ENCODE measurements around the gene EPHB2.
A peak's percentile ranks its signal among the peaks of the same experiment; 100 is the strongest.

EPHB2 gene

DNA sequence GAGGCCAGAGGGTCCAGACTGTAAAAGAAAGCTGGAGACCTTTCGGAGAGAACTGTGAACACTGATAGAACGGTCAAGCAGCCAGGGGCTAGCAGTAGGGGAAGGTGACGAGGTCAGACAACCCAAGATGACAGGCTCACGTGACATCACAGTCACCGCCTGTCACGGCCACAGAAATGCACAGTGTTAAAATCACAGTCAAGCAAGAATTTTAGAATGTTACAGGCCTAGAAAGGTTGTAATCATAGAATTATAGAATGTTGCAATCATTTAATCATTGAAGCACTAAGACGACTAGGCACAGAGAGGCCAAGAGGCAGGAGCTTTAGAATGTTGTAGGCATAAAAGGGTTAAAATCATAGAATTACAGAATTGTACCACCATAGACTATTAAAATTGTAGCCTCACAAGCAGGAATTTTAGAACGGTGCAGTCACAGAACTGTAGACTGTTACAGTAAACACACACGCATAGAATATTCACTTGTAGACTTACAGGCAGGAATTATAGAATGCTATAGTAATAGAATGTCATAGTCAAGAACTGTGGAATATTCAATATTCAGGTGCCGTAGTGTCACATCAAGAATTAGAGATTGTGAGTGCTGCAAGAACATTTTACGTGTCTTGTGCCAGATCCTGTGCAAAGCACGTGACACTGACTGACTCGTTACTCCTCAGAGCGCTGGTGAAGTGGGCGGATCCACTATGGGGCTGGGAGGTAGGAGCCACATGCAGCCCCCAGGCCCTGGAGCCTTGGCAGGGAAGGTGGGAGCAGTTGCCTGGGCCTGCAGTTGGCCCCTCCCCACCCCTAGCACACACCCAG, 118.1 kb downstream of the EPHB2 start:
- Histone ChIP-seq H2BK15ac (ENCODE audit: low read length) (peak overlapping the region; percentile 69), H2AFZ (ENCODE audit: low read length) (no peak overlapping the region), H3K14ac (ENCODE audit: low read length) (no peak overlapping the region), H3K23ac (ENCODE audit: low read depth, low read length, poor library complexity) (peak overlapping the region; percentile 8), H3K4ac (ENCODE audit: low read length) (peak overlapping the region; percentile 81), H2BK120ac (ENCODE audit: low read depth, low read length) (no peak overlapping the region), H3K4me3 (ENCODE audit: low read length in 2 of 2) (no peak overlapping the region), H2BK5ac (ENCODE audit: low read length) (no peak overlapping the region), H3K9ac (ENCODE audit: low read depth, low read length, poor library complexity) (no peak overlapping the region), H3K27ac (replicated peaks; ENCODE audit: low read length) (no peak overlapping the region), H3K9me3 (replicated peaks in 1 of 2; ENCODE audit: control insufficient read depth in 2 of 2, insufficient read depth in 1 of 2, low read depth in 1 of 2, low read length in 2 of 2) (no peaks in the 10 kb centered on the region), H3K4me2 (ENCODE audit: insufficient read depth, low read length, poor library complexity, severe bottlenecking) (no peak overlapping the region), H4K91ac (ENCODE audit: low read depth, low read length, poor library complexity) (no peak overlapping the region), H4K8ac (ENCODE audit: low read depth, low read length) (no peak overlapping the region), H3K18ac (ENCODE audit: low read length) (peak overlapping the region; percentile 82), H3K36me3 (replicated peaks in 1 of 2; ENCODE audit: control insufficient read depth in 2 of 2, insufficient read depth in 2 of 2, low read length in 2 of 2) (no peaks in the 10 kb centered on the region), H2BK12ac (ENCODE audit: low read length) (no peak overlapping the region), H3K27me3 (ENCODE audit: control insufficient read depth in 3 of 3, insufficient read depth in 3 of 3, low read depth in 1 of 3, low read length in 3 of 3) (peaks cover 0 to 1% (median 0%) of the 10 kb centered on the region in 3 experiments), H2AK5ac (ENCODE audit: low read depth, low read length) (peak overlapping the region; percentile 29), H3K4me1 (ENCODE audit: control insufficient read depth in 2 of 2, insufficient read depth in 1 of 2, low read depth in 1 of 2, low read length in 2 of 2) (peaks cover 17 to 46% of the 10 kb centered on the region in 2 donors), H3K79me1 (ENCODE audit: low read depth, low read length) (no peaks in the 10 kb centered on the region)
- no peak for DNase-seq (ENCODE audit: low spot score)
- WGBS, 2 donors (ENCODE audit: extremely low coverage in 2 of 2, insufficient read length in 2 of 2, insufficient replicate concordance in 1 of 2): no CpG with 5 or more reads among the region's 15 CpGs

GRCh38 chr1:22829309-22829989, 118.8 kb downstream of the EPHB2 start:
- peak overlapping the region in 1 of 2 donors; percentile 29 for H3K4me3 ChIP-seq (ENCODE audit: low read length in 2 of 2)

DNA sequence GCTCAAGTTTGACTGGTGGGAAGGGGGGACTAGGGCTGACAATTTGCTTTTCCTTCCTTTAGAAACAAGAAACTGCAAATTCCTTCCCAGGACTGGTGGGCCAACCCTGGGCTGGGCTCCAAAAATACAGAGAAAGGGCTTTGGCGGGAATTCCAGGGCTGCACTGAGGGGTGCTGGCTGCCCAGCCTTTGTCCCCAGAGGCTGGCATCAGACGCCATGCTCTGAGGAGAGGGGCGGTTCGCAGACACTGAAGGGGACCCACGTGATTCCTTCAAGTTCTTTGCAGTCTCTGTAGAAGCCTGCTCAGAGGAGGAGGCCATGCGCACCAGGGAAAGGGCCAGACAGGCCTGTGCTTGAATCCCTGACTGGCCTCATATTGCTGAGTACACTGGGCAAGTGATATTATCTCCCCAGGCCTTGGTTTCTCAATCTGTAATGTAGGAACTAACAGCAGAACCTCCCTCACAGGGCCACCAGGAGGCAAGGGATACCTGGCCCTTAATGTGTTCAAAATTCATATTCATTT, 119.5 kb downstream of the EPHB2 start:
- H2BK120ac ChIP-seq (ENCODE audit: low read depth, low read length): no peak overlapping the region
- peaks cover 0 to 1% (median 0%) of the 10 kb centered on the region in 3 experiments for H3K27me3 ChIP-seq (ENCODE audit: control insufficient read depth in 3 of 3, insufficient read depth in 3 of 3, low read depth in 1 of 3, low read length in 3 of 3)
- no peak for DNase-seq (ENCODE audit: low spot score)
- no peak overlapping the region for H3K14ac ChIP-seq (ENCODE audit: low read length)
- H3K9me3 ChIP-seq (replicated peaks in 1 of 2; ENCODE audit: control insufficient read depth in 2 of 2, insufficient read depth in 1 of 2, low read depth in 1 of 2, low read length in 2 of 2): no peaks in the 10 kb centered on the region
- H3K4me2 ChIP-seq (ENCODE audit: insufficient read depth, low read length, poor library complexity, severe bottlenecking): no peak overlapping the region
- no peak overlapping the region for H2BK12ac ChIP-seq (ENCODE audit: low read length)
- no peak overlapping the region for H2AK5ac ChIP-seq (ENCODE audit: low read depth, low read length)
- H2BK5ac ChIP-seq (ENCODE audit: low read length): peak overlapping the region; percentile 88
- H2AFZ ChIP-seq (ENCODE audit: low read length): no peak overlapping the region
- H3K4me1 ChIP-seq (ENCODE audit: control insufficient read depth in 2 of 2, insufficient read depth in 1 of 2, low read depth in 1 of 2, low read length in 2 of 2): peaks cover 17 to 46% of the 10 kb centered on the region in 2 donors
- H3K4ac ChIP-seq (ENCODE audit: low read length): no peak overlapping the region
- no peak overlapping the region for H4K8ac ChIP-seq (ENCODE audit: low read depth, low read length)
- no peaks in the 10 kb centered on the region for H3K36me3 ChIP-seq (replicated peaks in 1 of 2; ENCODE audit: control insufficient read depth in 2 of 2, insufficient read depth in 2 of 2, low read length in 2 of 2)
- no peak overlapping the region for H4K91ac ChIP-seq (ENCODE audit: low read depth, low read length, poor library complexity)
- H3K4me3 ChIP-seq (ENCODE audit: low read length in 2 of 2): no peak overlapping the region
- no peak overlapping the region for H3K18ac ChIP-seq (ENCODE audit: low read length)
- H2BK15ac ChIP-seq (ENCODE audit: low read length): no peak overlapping the region
- H3K27ac ChIP-seq (replicated peaks; ENCODE audit: low read length): no peak overlapping the region
- H3K23ac ChIP-seq (ENCODE audit: low read depth, low read length, poor library complexity): no peak overlapping the region
- no peaks in the 10 kb centered on the region for H3K79me1 ChIP-seq (ENCODE audit: low read depth, low read length)
- WGBS, 2 donors (ENCODE audit: extremely low coverage in 2 of 2, insufficient read length in 2 of 2, insufficient replicate concordance in 1 of 2): no CpG with 5 or more reads among the region's 6 CpGs
- peak overlapping the region; percentile 3 for H3K9ac ChIP-seq (ENCODE audit: low read depth, low read length, poor library complexity)

More at GRCh38 chr1:22829309-22829989, 118.8 kb downstream of the EPHB2 start:
- Histone ChIP-seq H3K36me3 (replicated peaks in 1 of 2; ENCODE audit: control insufficient read depth in 2 of 2, insufficient read depth in 2 of 2, low read length in 2 of 2) (no peaks in the 10 kb centered on the region), H2BK12ac (ENCODE audit: low read length) (no peak overlapping the region), H3K14ac (ENCODE audit: low read length) (no peak overlapping the region), H3K18ac (ENCODE audit: low read length) (peak overlapping the region; percentile 82), H3K79me1 (ENCODE audit: low read depth, low read length) (no peaks in the 10 kb centered on the region), H2BK5ac (ENCODE audit: low read length) (no peak overlapping the region), H2BK15ac (ENCODE audit: low read length) (peak overlapping the region; percentile 69), H4K8ac (ENCODE audit: low read depth, low read length) (no peak overlapping the region), H2AFZ (ENCODE audit: low read length) (no peak overlapping the region), H3K4me2 (ENCODE audit: insufficient read depth, low read length, poor library complexity, severe bottlenecking) (no peak overlapping the region), H3K27me3 (ENCODE audit: control insufficient read depth in 3 of 3, insufficient read depth in 3 of 3, low read depth in 1 of 3, low read length in 3 of 3) (peaks cover 0 to 1% (median 0%) of the 10 kb centered on the region in 3 experiments), H3K4me1 (ENCODE audit: control insufficient read depth in 2 of 2, insufficient read depth in 1 of 2, low read depth in 1 of 2, low read length in 2 of 2) (peaks cover 17 to 46% of the 10 kb centered on the region in 2 donors), H3K27ac (replicated peaks; ENCODE audit: low read length) (no peak overlapping the region), H3K9ac (ENCODE audit: low read depth, low read length, poor library complexity) (no peak overlapping the region), H2BK120ac (ENCODE audit: low read depth, low read length) (no peak overlapping the region), H2AK5ac (ENCODE audit: low read depth, low read length) (peak overlapping the region; percentile 13), H3K4ac (ENCODE audit: low read length) (peak overlapping the region; percentile 81), H3K9me3 (replicated peaks in 1 of 2; ENCODE audit: control insufficient read depth in 2 of 2, insufficient read depth in 1 of 2, low read depth in 1 of 2, low read length in 2 of 2) (no peaks in the 10 kb centered on the region), H3K23ac (ENCODE audit: low read depth, low read length, poor library complexity) (peak overlapping the region; percentile 8), H4K91ac (ENCODE audit: low read depth, low read length, poor library complexity) (no peak overlapping the region)
- WGBS, 2 donors (ENCODE audit: extremely low coverage in 2 of 2, insufficient read length in 2 of 2, insufficient replicate concordance in 1 of 2): no CpG with 5 or more reads among the region's 12 CpGs
- no peak for DNase-seq (ENCODE audit: low spot score)

Measured in neuronal stem cell (in vitro differentiated cells).